Measurements from ENCODE around the gene OBSCN. TPM values are rescaled to one million over a fixed set of nuclear protein-coding genes. Genes with fewer than 3 reads are reported as not detected.

OBSCN gene
- total and polyA plus RNA-seq, 2 of the 13 experiments (the other 11 are each of a cell fraction or from before 2014, with no cell fraction given) = 0.20 TPM

- TF ChIP-seq SNAPC4 (CRISPR knock-in tag; IDR thresholded peaks at IDR 0.05) = no peak
- no peak for TF ChIP-seq ZFP62 (CRISPR knock-in tag; IDR thresholded peaks at IDR 0.05)
- TF ChIP-seq SMAD9 (CRISPR knock-in tag; IDR thresholded peaks at IDR 0.05) = no peak
- no peak for TF ChIP-seq CBFB (CRISPR knock-in tag; IDR thresholded peaks at IDR 0.05)
- no peak for TF ChIP-seq ZNF337 (CRISPR knock-in tag; IDR thresholded peaks at IDR 0.05; ENCODE audit: borderline replicate concordance, low read depth)
- no peak for TF ChIP-seq NFE2L2 (IDR thresholded peaks at IDR 0.05; ENCODE audit: low read length)
- TF ChIP-seq IRF2 (CRISPR knock-in tag; IDR thresholded peaks at IDR 0.05) = no peak
- no peak for TF ChIP-seq DPF2 (CRISPR knock-in tag; IDR thresholded peaks at IDR 0.05; ENCODE audit: borderline replicate concordance, low read depth)
- TF ChIP-seq ZNF576 (CRISPR knock-in tag; IDR thresholded peaks at IDR 0.05) = no peak
- no peak for TF ChIP-seq SRSF4 (IDR thresholded peaks at IDR 0.05; ENCODE audit: low read depth, low read length, poor library complexity, severe bottlenecking)
- TF ChIP-seq ZNF75D (CRISPR knock-in tag; IDR thresholded peaks at IDR 0.05; ENCODE audit: borderline replicate concordance) = no peak
- TF ChIP-seq SETDB1 (CRISPR knock-in tag; IDR thresholded peaks at IDR 0.05; ENCODE audit: borderline replicate concordance) = no peak
- TF ChIP-seq HNF1A (IDR thresholded peaks at IDR 0.05; ENCODE audit: low read depth) = no peak
- TF ChIP-seq HNF1A (CRISPR knock-in tag; IDR thresholded peaks at IDR 0.05; ENCODE audit: borderline replicate concordance) = no peak
- TF ChIP-seq CSRNP1 (CRISPR knock-in tag; IDR thresholded peaks at IDR 0.05) = no peak
- no peak for TF ChIP-seq SMYD3 (CRISPR knock-in tag; IDR thresholded peaks at IDR 0.05)
- no peak for TF ChIP-seq SALL2 (CRISPR knock-in tag; IDR thresholded peaks at IDR 0.05)
Observed at GRCh38 chr1:228416217-228416933, 208.5 kb downstream of the OBSCN start, which contains the start of gene TRIM17 (continued).
